BJ (cell line): ENCODE results near the gene SLC17A1. TPM values are rescaled to one million over a fixed set of nuclear protein-coding genes. Genes with fewer than 3 reads are reported as not detected.

Experiments used
- CTCF ChIA-PET: fragments of 350-600 bp; formaldehyde crosslinking; extraction: SDS; loops from one replicate; lab custom pipeline; 2021; ENCODE audit warnings: antibody characterized with exemption, inconsistent platforms; lab: Yijun Ruan, JAX
- POLR2A ChIA-PET: fragments of 300-600 bp; sonication (Branson Sonifier 250); formaldehyde crosslinking; extraction: SDS; loops from one replicate; lab custom pipeline; 2021; ENCODE audit warnings: antibody characterized with exemption; lab: Charles Lee
- DNase-seq: peaks from one replicate; pipeline ENCODE4 v3.0.0-alpha.2; 2011; ENCODE audit warnings: low read depth
- H3K27me3 ChIP-seq: 2 replicates; pipeline ENCODE4 v1.6.0; 2011; ENCODE audit warnings: low read length; ENCODE audit not compliant: control insufficient read depth, insufficient read depth
- H3K36me3 ChIP-seq: 2 replicates; pipeline ENCODE4 v1.5.1; 2011; ENCODE audit warnings: low read length; ENCODE audit not compliant: control insufficient read depth, insufficient read depth
- H3K4me3 ChIP-seq: 2 replicates; pipeline ENCODE4 v1.5.1; 2011; ENCODE audit warnings: low read depth, mild to moderate bottlenecking, control low read depth, low read length
- CTCF ChIP-seq: IDR thresholded peaks from 2 replicates; pipeline ENCODE4 v1.5.1; 2011; ENCODE audit warnings: low read depth, mild to moderate bottlenecking, control low read depth, inconsistent platforms, low read length, moderate library complexity; ENCODE audit not compliant: insufficient read depth
- polyA plus RNA-seq: library from polyadenylated mRNA; depleted of rRNA; stranded (reverse); fragments of >200 nt; gene quantifications from 2 replicates; pipeline ENCODE4 v1.2.3, GENCODE V29; 2011

Gene SLC17A1
- polyA plus RNA-seq, 1 experiment = not detected

- H3K4me3 ChIP-seq = no peak overlapping the region
- TF ChIP-seq CTCF = no peak
- H3K36me3 ChIP-seq = no peaks in the 10 kb centered on the region
- 0 out of 2 replicates have a peak, but pooled peaks cover 2% of the 10 kb centered on the region for H3K27me3 ChIP-seq
- ChIA-PET POLR2A (no interaction called here), CTCF (no interaction called here)
- DNase-seq = no peak
These were observed 1.3 kb upstream of the SLC17A1 start for GRCh38 chr6:25833136-25833535.

- H3K27me3 ChIP-seq = 0 out of 2 replicates have a peak, but pooled peaks cover 2% of the 10 kb centered on the region
- DNase-seq = no peak
- TF ChIP-seq CTCF = no peak
- POLR2A ChIA-PET = no interaction called here
- CTCF ChIA-PET = no interaction called here
- no peaks in the 10 kb centered on the region for H3K36me3 ChIP-seq
- no peak overlapping the region for H3K4me3 ChIP-seq
These were observed 818 bp upstream of the SLC17A1 start for GRCh38 chr6:25832670-25833069.

GRCh38 chr6:25832307-25832662 lies 433 bp upstream of the SLC17A1 start:
- CTCF ChIA-PET = no interaction called here
- POLR2A ChIA-PET = no interaction called here
- TF ChIP-seq CTCF = no peak

GRCh38 chr6:25830458-25830857 lies 1.4 kb downstream of the SLC17A1 start:
- no peak for TF ChIP-seq CTCF
- no peak overlapping the region for H3K4me3 ChIP-seq
- DNase-seq = no peak
- POLR2A ChIA-PET = no interaction called here
- CTCF ChIA-PET = no interaction called here
- no peaks in the 10 kb centered on the region for H3K27me3 ChIP-seq
- no peaks in the 10 kb centered on the region for H3K36me3 ChIP-seq

More at GRCh38 chr6:25832307-25832662, 433 bp upstream of the SLC17A1 start:
- Histone ChIP-seq H3K27me3 (0 out of 2 replicates have a peak, but pooled peaks cover 2% of the 10 kb centered on the region), H3K36me3 (no peaks in the 10 kb centered on the region), H3K4me3 (no peak overlapping the region)
- no peak for DNase-seq

- Histone ChIP-seq H3K4me3 (no peak overlapping the region), H3K27me3 (no peaks in the 10 kb centered on the region), H3K36me3 (no peaks in the 10 kb centered on the region)
- DNase-seq = no peak
- TF ChIP-seq CTCF = no peak
- POLR2A ChIA-PET = no interaction called here
- CTCF ChIA-PET = no interaction called here
These were observed 2.5 kb downstream of the SLC17A1 start for GRCh38 chr6:25829375-25829774.
